Stomach smooth muscle (tissue), 2 donors: ENCODE measurements around the gene BOK.
A peak's percentile ranks its signal among the peaks of the same experiment; 100 is the strongest.

Experiments used
- H3K27ac ChIP-seq: one replicate; pipeline ENCODE4 v1.7.0; 2013; ENCODE audit warnings: mild to moderate bottlenecking, low read length, inconsistent platforms
- H3K27me3 ChIP-seq, 2 donors: one replicate each; pipeline ENCODE4 v1.7.0; 2013; ENCODE audit warnings: low read length in 2 of 2; ENCODE audit not compliant: insufficient read depth in 2 of 2, control insufficient read depth in 1 of 2
- H3K36me3 ChIP-seq, 2 donors: one replicate each; pipeline ENCODE4 v1.7.0; 2013; ENCODE audit warnings: low read length in 2 of 2; ENCODE audit not compliant: control insufficient read depth in 2 of 2, insufficient read depth in 2 of 2
- H3K4me1 ChIP-seq: one replicate; pipeline ENCODE4 v1.7.0; 2013; ENCODE audit warnings: low read length; ENCODE audit not compliant: control insufficient read depth, insufficient read depth
- H3K4me3 ChIP-seq, 2 donors: one replicate each; pipeline ENCODE4 v1.7.0; 2013; ENCODE audit warnings: low read length in 2 of 2
- H3K9ac ChIP-seq, 2 donors: one replicate each; pipeline ENCODE4 v1.7.0; 2013; ENCODE audit warnings: low read length in 2 of 2, mild to moderate bottlenecking in 1 of 2
- H3K9me3 ChIP-seq, 2 donors: one replicate each; pipeline ENCODE4 v1.7.0; 2013; ENCODE audit warnings: low read length in 2 of 2; ENCODE audit not compliant: control insufficient read depth in 2 of 2
- donor health status: healthy.
- donor health status: Pancreatic carcinoma.

BOK gene

GRCh38 chr2:241617431-241618154, 59.0 kb downstream of the BOK start:
- Histone ChIP-seq H3K27ac (no peak overlapping the region), H3K9ac (no peak overlapping the region), H3K36me3 (no peaks in the 10 kb centered on the region), H3K4me1 (peaks cover 7% of the 10 kb centered on the region), H3K27me3 (no peaks in the 10 kb centered on the region), H3K9me3 (no peaks in the 10 kb centered on the region), H3K4me3 (peak overlapping the region; percentile 16 to 40)

- Histone ChIP-seq H3K27ac (no peak overlapping the region), H3K9me3 (no peaks in the 10 kb centered on the region), H3K4me1 (peaks cover 5% of the 10 kb centered on the region), H3K9ac (no peak overlapping the region), H3K4me3 (no peak overlapping the region), H3K36me3 (no peaks in the 10 kb centered on the region), H3K27me3 (no peaks in the 10 kb centered on the region)
Measured at GRCh38 chr2:241618296-241618805, 59.8 kb downstream of the BOK start.

GRCh38 chr2:241618829-241619228, 60.3 kb downstream of the BOK start:
- H3K27ac ChIP-seq = no peak overlapping the region
- H3K27me3 ChIP-seq = no peaks in the 10 kb centered on the region
- no peaks in the 10 kb centered on the region for H3K9me3 ChIP-seq
- H3K36me3 ChIP-seq = no peaks in the 10 kb centered on the region
- peaks cover 5% of the 10 kb centered on the region for H3K4me1 ChIP-seq
- H3K4me3 ChIP-seq = no peak overlapping the region
- H3K9ac ChIP-seq = no peak overlapping the region

GRCh38 chr2:241619597-241620418, 61.3 kb downstream of the BOK start:
- Histone ChIP-seq H3K36me3 (no peaks in the 10 kb centered on the region), H3K4me3 (no peak overlapping the region), H3K9me3 (no peaks in the 10 kb centered on the region), H3K4me1 (peaks cover 5% of the 10 kb centered on the region), H3K27ac (no peak overlapping the region), H3K9ac (no peak overlapping the region), H3K27me3 (no peaks in the 10 kb centered on the region)

GRCh38 chr2:241620419-241620769, 61.8 kb downstream of the BOK start:
- Histone ChIP-seq H3K9me3 (no peaks in the 10 kb centered on the region), H3K4me1 (peaks cover 5% of the 10 kb centered on the region), H3K27me3 (no peaks in the 10 kb centered on the region), H3K36me3 (no peaks in the 10 kb centered on the region), H3K9ac (no peak overlapping the region), H3K4me3 (no peak overlapping the region), H3K27ac (no peak overlapping the region)
